Activated CD4-positive, alpha-beta T cell treated with anti-CD3 and anti-CD28 coated beads, Interleukin-2, amount 50 U/mL, for 16 hours (primary cell): Measurements from ENCODE around the gene RNU11.
"Not testable (repeated sequence)": the region's sequence is repeated elsewhere in the genome, so short reads cannot be mapped to it uniquely, and the experiment has no call there.

ENCODE experiments used
- DNase-seq: peaks from one replicate; pipeline ENCODE4 v3.0.0-alpha.2; 2020

The RNU11 gene

GRCh38 chr1:28666806-28667205 lies 18.4 kb downstream of the RNU11 start:
- DNase-seq, result no peak

DNA sequence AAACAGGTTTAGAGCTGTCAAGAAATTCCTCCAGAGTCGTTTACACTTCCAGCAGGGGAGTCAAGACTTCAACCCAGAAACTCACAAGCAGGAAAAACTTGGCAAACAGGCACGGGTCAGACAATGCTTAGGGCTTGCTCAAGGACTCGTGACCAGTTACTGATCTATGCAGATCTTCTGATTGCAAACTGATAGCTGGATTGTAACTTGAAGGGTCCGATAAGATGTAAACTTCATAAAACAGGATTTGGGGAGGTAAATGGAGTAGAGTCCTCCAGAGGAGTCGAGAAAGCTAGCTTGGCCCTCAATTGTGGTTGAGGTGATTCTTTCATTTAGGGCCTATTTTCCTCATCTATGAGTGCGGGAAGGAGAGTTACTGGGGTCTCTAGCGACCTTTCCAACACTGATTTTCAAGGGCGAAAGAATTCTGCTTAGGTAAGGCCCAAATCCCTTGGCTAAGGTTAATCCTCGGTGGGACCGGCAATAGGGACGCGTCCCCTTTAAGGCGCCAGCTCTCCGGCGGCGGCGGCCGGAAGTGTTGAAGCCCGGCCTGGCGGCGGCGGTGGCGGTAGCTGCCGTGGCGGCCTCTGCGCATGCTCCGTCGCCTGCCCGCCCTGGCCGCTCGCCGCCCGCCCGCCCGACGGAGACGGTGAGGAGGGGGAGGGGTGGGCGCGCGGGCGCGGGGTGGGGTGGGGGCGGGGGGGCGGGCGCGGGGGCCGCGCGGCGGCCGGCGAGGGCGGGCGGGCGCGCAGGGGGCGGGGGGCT lies 20.0 kb downstream of the RNU11 start, which contains the start of gene GMEB1:
Gene GMEB1, plus strand, starts transcription at position 594 of the 765 bp plus-strand sequence. CDS start 14,829 bp downstream, outside the sequence.
- DNase-seq, result peak; percentile 90

- peak; percentile 40 for DNase-seq
Measured at GRCh38 chr1:28668956-28669723, 20.7 kb downstream of the RNU11 start.

DNA sequence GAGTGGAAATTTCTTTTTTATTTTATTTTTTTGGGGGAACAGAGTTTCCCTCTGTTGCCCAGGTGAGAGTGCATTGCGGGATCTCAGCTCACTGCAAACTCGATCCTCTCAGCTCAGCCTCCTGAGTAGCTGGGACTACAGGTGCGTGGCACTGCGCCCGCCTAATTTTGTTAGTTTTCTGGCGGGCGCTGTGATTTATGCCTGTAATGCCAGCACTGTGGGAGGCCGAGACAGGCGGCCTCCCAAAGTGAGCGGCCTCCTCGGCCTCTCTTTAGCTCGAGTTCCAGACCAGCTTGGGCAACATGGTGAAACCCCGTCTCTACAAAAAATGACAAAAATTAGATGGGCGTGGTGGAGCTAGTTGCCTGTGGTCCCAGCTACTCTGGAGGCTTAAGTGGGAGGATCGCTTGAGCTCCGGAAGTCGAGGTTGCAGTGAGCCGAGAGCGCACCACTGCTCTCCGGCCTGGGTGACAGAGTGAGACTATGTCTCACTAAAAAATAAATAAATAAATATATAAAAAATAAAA lies 22.9 kb downstream of the RNU11 start:
- DNase-seq, result no peak

GRCh38 chr1:28672971-28673370 lies 24.6 kb downstream of the RNU11 start:
- DNase-seq, result not testable (repeated sequence)

DNA sequence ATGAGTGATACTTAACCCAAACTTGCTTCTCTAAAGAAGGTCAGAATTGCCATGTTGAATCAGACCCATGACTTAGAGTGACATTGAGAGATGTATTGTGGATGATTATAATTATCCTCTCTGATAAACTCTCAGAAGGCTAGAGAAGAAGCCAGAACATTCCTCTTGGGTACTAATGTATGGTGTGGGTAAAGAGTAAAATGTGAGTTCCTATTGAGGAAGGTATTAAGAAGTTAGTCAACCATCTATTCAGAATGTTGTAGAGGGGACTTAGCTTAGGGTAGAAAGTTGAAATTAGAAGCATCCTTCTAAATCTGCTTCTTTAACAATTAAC lies 27.5 kb downstream of the RNU11 start:
- DNase-seq, result no peak

DNA sequence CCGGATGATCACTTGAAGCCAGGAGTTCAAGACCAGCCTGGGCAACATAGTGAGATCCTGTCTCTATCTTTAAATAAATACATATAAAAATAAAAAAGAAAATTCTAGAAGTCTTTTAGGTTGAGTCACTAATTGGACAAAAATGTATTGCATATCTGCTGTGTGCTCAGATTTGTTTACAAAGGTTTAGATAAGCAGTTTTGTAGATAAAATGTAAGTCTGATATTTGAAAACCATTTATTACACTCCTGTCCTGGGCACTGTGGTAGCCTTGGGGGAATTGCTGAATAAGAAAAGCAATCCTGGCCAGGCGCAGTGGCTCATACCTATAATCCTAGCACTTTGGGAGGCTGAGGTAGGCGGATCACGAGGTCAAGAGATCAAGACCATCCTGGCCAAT lies 31.8 kb downstream of the RNU11 start:
- no peak for DNase-seq

GRCh38 chr1:28682840-28683239 lies 34.4 kb downstream of the RNU11 start:
- peak; percentile 7 for DNase-seq

DNA sequence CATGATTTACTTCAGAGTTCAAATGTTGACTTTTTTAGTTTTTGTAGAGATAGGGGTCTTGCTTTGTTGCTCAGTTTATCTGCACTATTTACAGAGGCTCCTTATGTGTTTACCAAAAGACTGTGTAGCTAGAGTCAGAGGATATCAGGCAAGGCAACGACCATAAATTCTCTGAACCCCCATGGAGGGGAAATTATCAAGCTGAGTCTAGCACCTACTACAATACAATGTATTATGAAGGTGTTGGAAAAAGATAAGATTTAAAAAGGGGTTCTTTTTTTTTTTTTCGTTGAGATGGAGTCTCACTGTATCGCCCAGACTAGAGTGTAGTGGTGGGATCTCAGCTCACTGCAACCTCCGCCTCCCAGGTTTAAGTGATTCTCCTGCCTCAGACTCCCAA lies 36.5 kb downstream of the RNU11 start:
- DNase-seq, result no peak

GRCh38 chr1:28691627-28692026 lies 43.2 kb downstream of the RNU11 start:
- DNase-seq, result not testable (repeated sequence)
